ENCODE results near the gene SPATA24. TPM values are rescaled to one million over a fixed set of nuclear protein-coding genes. Genes with fewer than 3 reads are reported as not detected.

Gene SPATA24
- total RNA-seq, 1 experiment from 2014 or later = 1.4 TPM

DNA sequence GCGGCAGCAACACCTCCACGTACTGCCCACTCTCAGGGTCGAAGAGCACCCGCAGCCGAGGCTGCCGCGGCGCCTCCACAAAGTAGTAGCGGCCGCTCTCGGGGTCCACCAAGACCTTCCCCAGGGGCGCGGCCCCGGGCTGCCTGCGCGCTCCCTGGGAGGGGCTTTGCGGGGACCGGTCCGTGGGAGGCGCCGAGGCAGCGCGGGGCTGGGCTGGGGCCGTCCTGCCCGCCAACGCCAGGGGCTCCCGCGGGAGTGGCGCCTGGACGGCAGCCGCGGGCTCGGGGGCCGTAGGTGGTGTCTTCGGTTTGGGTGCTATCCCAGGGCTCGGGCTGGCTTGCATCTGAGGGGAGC is 11.6 kb downstream of the SPATA24 start:
- POLR2A ChIA-PET (ENCODE audit: unreplicated experiment) = interaction anchor here (0.7 to 1.0 kb wide), 2 partner anchors 98 to 817 kb away, joined by 3 read pairs; partner anchors contain the start of genes HSPA9 and MATR3
- Histone ChIP-seq H3K9ac (ENCODE audit: low read length) (peak overlapping the region; percentile 99), H3F3A (ENCODE audit: low read length, unreplicated experiment) (no peaks in the 10 kb centered on the region), H3K4me1 (ENCODE audit: insufficient read depth, low read length) (peaks cover 20% of the 10 kb centered on the region), H3K27me3 (ENCODE audit: low read length) (no peaks in the 10 kb centered on the region), H3K9me2 (replicated peaks; ENCODE audit: low read length) (no peaks in the 10 kb centered on the region), H2AFZ (ENCODE audit: low read length) (peak overlapping the region; percentile 14; the same call in 1 of the 2 replicates), H3K4me3 (ENCODE audit: low read length) (peak overlapping the region; percentile 87), H3K79me2 (ENCODE audit: low read length) (peaks cover 28% of the 10 kb centered on the region), H3K4me2 (ENCODE audit: low read length) (peak overlapping the region; percentile 94), H4K20me1 (ENCODE audit: low read length) (no peaks in the 10 kb centered on the region), H3K9me3 (ENCODE audit: low read length) (no peaks in the 10 kb centered on the region), H3K36me3 (ENCODE audit: low read depth, low read length) (no peaks in the 10 kb centered on the region), H3K27ac (ENCODE audit: low read length) (peak overlapping the region; percentile 98)
- CTCF ChIA-PET = interaction anchor here (0.7 kb wide), 1 partner anchor 19 kb away, joined by 3 read pairs; no protein-coding TSS in a partner anchor
- intact Hi-C loops (cut with micrococcal nuclease) = loop anchor here (1.0 kb wide), 1 partner anchor 104 kb away; no protein-coding TSS in a partner anchor
- DNase-seq (no peak), ATAC-seq (peak; percentile 47)
- no TSS peak for BruUV-seq (replicated peaks)
- TF ChIP-seq EZH2 (IDR thresholded peaks at IDR 0.05; ENCODE audit: low read length, unreplicated experiment) = no peak
- TF ChIP-seq, protein P1, sequence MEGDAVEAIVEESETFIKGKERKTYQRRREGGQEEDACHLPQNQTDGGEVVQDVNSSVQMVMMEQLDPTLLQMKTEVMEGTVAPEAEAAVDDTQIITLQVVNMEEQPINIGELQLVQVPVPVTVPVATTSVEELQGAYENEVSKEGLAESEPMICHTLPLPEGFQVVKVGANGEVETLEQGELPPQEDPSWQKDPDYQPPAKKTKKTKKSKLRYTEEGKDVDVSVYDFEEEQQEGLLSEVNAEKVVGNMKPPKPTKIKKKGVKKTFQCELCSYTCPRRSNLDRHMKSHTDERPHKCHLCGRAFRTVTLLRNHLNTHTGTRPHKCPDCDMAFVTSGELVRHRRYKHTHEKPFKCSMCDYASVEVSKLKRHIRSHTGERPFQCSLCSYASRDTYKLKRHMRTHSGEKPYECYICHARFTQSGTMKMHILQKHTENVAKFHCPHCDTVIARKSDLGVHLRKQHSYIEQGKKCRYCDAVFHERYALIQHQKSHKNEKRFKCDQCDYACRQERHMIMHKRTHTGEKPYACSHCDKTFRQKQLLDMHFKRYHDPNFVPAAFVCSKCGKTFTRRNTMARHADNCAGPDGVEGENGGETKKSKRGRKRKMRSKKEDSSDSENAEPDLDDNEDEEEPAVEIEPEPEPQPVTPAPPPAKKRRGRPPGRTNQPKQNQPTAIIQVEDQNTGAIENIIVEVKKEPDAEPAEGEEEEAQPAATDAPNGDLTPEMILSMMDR (conservative IDR thresholded peaks at IDR 0.05; ENCODE audit: low read depth, low read length) = no peak
- no peak for TF ChIP-seq EZH2phosphoT487 (IDR thresholded peaks at IDR 0.05; ENCODE audit: borderline replicate concordance, low read length)

GRCh38 chr5:139391570-139392323 is 12.1 kb downstream of the SPATA24 start:
- TSS peak; percentile 90 for BruUV-seq (replicated peaks)
- ChIA-PET POLR2A (ENCODE audit: unreplicated experiment) (interaction anchor here (0.7 to 1.1 kb wide), 5 partner anchors 18 to 816 kb away, joined by 3 to 9 read pairs (median 3); partner anchors contain the start of genes HSPA9, MATR3 and PAIP2), CTCF (interaction anchor here (0.6 kb wide), 1 partner anchor 816 kb away, joined by 3 read pairs; no protein-coding TSS in a partner anchor)
- ATAC-seq (peak; percentile 65), DNase-seq (peak; percentile 92)
- peaks cover 28% of the 10 kb centered on the region for H3K79me2 ChIP-seq (ENCODE audit: low read length)
- no peaks in the 10 kb centered on the region for H3K36me3 ChIP-seq (ENCODE audit: low read depth, low read length)
- H4K20me1 ChIP-seq (ENCODE audit: low read length) = no peaks in the 10 kb centered on the region
- H3K9me2 ChIP-seq (replicated peaks; ENCODE audit: low read length) = no peaks in the 10 kb centered on the region
- peaks cover 20% of the 10 kb centered on the region for H3K4me1 ChIP-seq (ENCODE audit: insufficient read depth, low read length)
- no peaks in the 10 kb centered on the region for H3K9me3 ChIP-seq (ENCODE audit: low read length)
- peak overlapping the region; percentile 87 for H3K4me3 ChIP-seq (ENCODE audit: low read length)
- H3K27ac ChIP-seq (ENCODE audit: low read length) = peak overlapping the region; percentile 98
- TF ChIP-seq EZH2 (IDR thresholded peaks at IDR 0.05; ENCODE audit: low read length, unreplicated experiment) (no peak), EZH2phosphoT487 (IDR thresholded peaks at IDR 0.05; ENCODE audit: borderline replicate concordance, low read length) (no peak)
- TF ChIP-seq, protein P1 (conservative IDR thresholded peaks at IDR 0.05; ENCODE audit: low read depth, low read length) = no peak
- H3F3A ChIP-seq (ENCODE audit: low read length, unreplicated experiment) = no peaks in the 10 kb centered on the region
- intact Hi-C loops (cut with micrococcal nuclease) = loop anchor here (1.0 kb wide), 3 partner anchors 18 to 103 kb away; partner anchors contain the start of gene PAIP2
- peak overlapping the region; percentile 99 for H3K9ac ChIP-seq (ENCODE audit: low read length)
- no peaks in the 10 kb centered on the region for H3K27me3 ChIP-seq (ENCODE audit: low read length)
- peak overlapping the region; percentile 14; the same call in 1 of the 2 replicates for H2AFZ ChIP-seq (ENCODE audit: low read length)
- H3K4me2 ChIP-seq (ENCODE audit: low read length) = peak overlapping the region; percentile 94
